HCT116 (cell line): ENCODE results near the gene SYCE3. TPM values are rescaled to one million over a fixed set of nuclear protein-coding genes. Genes with fewer than 3 reads are reported as not detected.

Experiments
- ATAC-seq: fragments of 200-7000 bp; cut with Tn5 transposase; 2 replicates; pipeline ENCODE4 v1.9.1; 2020; ENCODE audit warnings: mild to moderate bottlenecking, moderate library complexity
- BruUV-seq: library from RNA; stranded (reverse); fragments of 400-500 nt; replicated peaks from 2 replicates; lab custom pipeline; 2021; lab: Mats Ljungman, UMichigan
- CTCF ChIA-PET: fragments of 300-600 bp; sonication (Branson Sonifier 250); formaldehyde crosslinking; loops from one replicate; lab custom pipeline; 2021; ENCODE audit warnings: antibody characterized with exemption; lab: Charles Lee
- POLR2A ChIA-PET: fragments of 300-600, 350-600 bp; sonication (Branson Sonifier 250); formaldehyde crosslinking; loops from one replicate; lab custom pipeline; 2021; ENCODE audit warnings: antibody characterized with exemption; lab: Charles Lee
- RAD21 ChIA-PET, 2 experiments: fragments of 300-600 bp; sonication (Branson Sonifier 250); formaldehyde crosslinking; loops; one replicate each; lab custom pipeline; 2023; ENCODE audit warnings: low total read pairs in 2 of 2; ENCODE audit not compliant: uncharacterized antibody in 2 of 2, unreplicated experiment in 2 of 2, low non-redundant PET in 1 of 2; lab: Charles Lee
- DNase-seq: peaks from one replicate; pipeline ENCODE4 v3.0.0-alpha.2; 2010; ENCODE audit warnings: low read depth, low spot score
- H2AFZ ChIP-seq: fragments of 200-600 bp; shearing (Covaris generic), sonication (generic); 2 replicates; pipeline ENCODE4 v1.6.1; 2017; ENCODE audit warnings: low read depth, mixed run types, mixed read lengths, antibody characterized with exemption, low read length; ENCODE audit not compliant: poor library complexity, severe bottlenecking
- H3K27ac ChIP-seq: 2 replicates; pipeline ENCODE4 v1.5.1; 2012; ENCODE audit warnings: low read depth, low read length
- H3K27me3 ChIP-seq: fragments of 200-600 bp; sonication (generic); 2 replicates; pipeline ENCODE4 v1.6.1; 2016; ENCODE audit warnings: mixed run types, low read length, mixed read lengths; ENCODE audit not compliant: insufficient read depth
- H3K36me3 ChIP-seq, 2 experiments: fragments of 200-500 bp in 1 of 2; fragments of 200-600 bp in 1 of 2; sonication (Bioruptor generic) in 1 of 2; sonication (generic) in 1 of 2; 2 replicates each; pipeline versions ENCODE4 v1.5.1 to v1.6.1; 2014 to 2016; ENCODE audit warnings: low read length in 2 of 2, inconsistent platforms in 1 of 2, mixed read lengths in 1 of 2, mixed run types in 1 of 2; ENCODE audit not compliant: insufficient read depth in 2 of 2, control insufficient read depth in 1 of 2
- H3K4me1 ChIP-seq, 2 experiments: fragments of 200-600 bp in 1 of 2; sonication (generic) in 1 of 2; 2 replicates each; pipeline versions ENCODE4 v1.5.1 to v1.6.1; 2012 to 2017; ENCODE audit warnings: low read length in 2 of 2, inconsistent platforms in 1 of 2, mild to moderate bottlenecking in 1 of 2, mixed read lengths in 1 of 2, mixed run types in 1 of 2, moderate library complexity in 1 of 2; ENCODE audit not compliant: insufficient read depth in 2 of 2, control insufficient read depth in 1 of 2
- H3K4me2 ChIP-seq: fragments of 200-600 bp; sonication (generic); 2 replicates; pipeline ENCODE4 v1.6.1; 2017; ENCODE audit warnings: mixed run types, low read length, mixed read lengths
- H3K4me3 ChIP-seq, 2 experiments: fragments of 200-600 bp in 1 of 2; sonication (generic) in 1 of 2; replicated peaks in 1 of 2; 2 replicates each; pipeline ENCODE4 v1.5.1; 2011 to 2016; ENCODE audit warnings: low read length in 2 of 2, control low read depth in 1 of 2, low read depth in 1 of 2, mild to moderate bottlenecking in 1 of 2, mixed read lengths in 1 of 2, mixed run types in 1 of 2
- H3K79me2 ChIP-seq: fragments of 200-600 bp; sonication (generic); 2 replicates; pipeline ENCODE4 v1.6.1; 2017; ENCODE audit warnings: mild to moderate bottlenecking, mixed run types, low read length, moderate library complexity, mixed read lengths; ENCODE audit not compliant: insufficient read depth
- H3K9ac ChIP-seq: fragments of 200-600 bp; sonication (generic); 2 replicates; pipeline ENCODE4 v1.6.1; 2016; ENCODE audit warnings: low read length, mixed read lengths
- H3K9me2 ChIP-seq: fragments of 200-600 bp; sonication (generic), shearing (Covaris generic); 2 replicates; pipeline ENCODE4 v1.6.1; 2017; ENCODE audit warnings: mixed run types, mild to moderate bottlenecking, moderate library complexity; ENCODE audit not compliant: insufficient read depth
- H3K9me3 ChIP-seq, 2 experiments: fragments of 200-500 bp in 1 of 2; fragments of 200-600 bp in 1 of 2; sonication (Bioruptor generic) in 1 of 2; sonication (generic) in 1 of 2; 2 replicates each; pipeline ENCODE4 v1.6.1; 2014 to 2017; ENCODE audit warnings: low read length in 2 of 2, mixed read lengths in 2 of 2, inconsistent platforms in 1 of 2, low read depth in 1 of 2, mild to moderate bottlenecking in 1 of 2, mixed run types in 1 of 2, moderate library complexity in 1 of 2; ENCODE audit not compliant: control insufficient read depth in 1 of 2, insufficient read depth in 1 of 2
- H4K20me1 ChIP-seq: fragments of 200-600 bp; sonication (generic), shearing (Covaris generic); 2 replicates; pipeline ENCODE4 v1.6.1; 2017; ENCODE audit warnings: mixed run types, mild to moderate bottlenecking, moderate library complexity; ENCODE audit not compliant: insufficient read depth
- CBX3 ChIP-seq: IDR thresholded peaks from 2 replicates; pipeline ENCODE4 v1.6.1; 2012; ENCODE audit warnings: low read depth
- ELF1 ChIP-seq: IDR thresholded peaks from 2 replicates; pipeline ENCODE4 v1.6.1; 2012; ENCODE audit warnings: low read depth, borderline replicate concordance
- EZH2 ChIP-seq: fragments of 200-600 bp; sonication (generic); IDR thresholded peaks from 2 replicates; pipeline ENCODE4 v1.6.1; 2017; ENCODE audit warnings: antibody characterized with exemption, mixed run types
- EZH2phosphoT487 ChIP-seq: fragments of 200-600 bp; IDR thresholded peaks from 2 replicates; pipeline ENCODE4 v1.6.1; 2018; ENCODE audit warnings: antibody characterized with exemption, borderline replicate concordance
- FOSL1 ChIP-seq: IDR thresholded peaks from 2 replicates; pipeline ENCODE4 v1.6.1; 2012; ENCODE audit warnings: low read depth
- POLR2A ChIP-seq: IDR thresholded peaks from 2 replicates; pipeline ENCODE4 v1.7.0; 2011; ENCODE audit warnings: borderline replicate concordance; ENCODE audit not compliant: insufficient read depth, insufficient read length; ENCODE audit errors: extremely low read depth
- POLR2AphosphoS5 ChIP-seq: IDR thresholded peaks from 2 replicates; pipeline ENCODE4 v1.6.1; 2011; ENCODE audit warnings: mild to moderate bottlenecking, low read depth, low read length, moderate library complexity
- SIN3A ChIP-seq: IDR thresholded peaks from 2 replicates; pipeline ENCODE4 v1.6.1; 2012; ENCODE audit warnings: low read depth
- SP1 ChIP-seq: IDR thresholded peaks from 2 replicates; pipeline ENCODE4 v1.6.1; 2012; ENCODE audit warnings: low read depth
- TCF7L2 ChIP-seq: IDR thresholded peaks from 2 replicates; pipeline ENCODE4 v1.7.0; 2011; ENCODE audit warnings: borderline replicate concordance, inconsistent platforms; ENCODE audit not compliant: insufficient read depth, insufficient read length; ENCODE audit errors: extremely low read depth
- YY1 ChIP-seq: IDR thresholded peaks from 2 replicates; pipeline ENCODE4 v1.6.1; 2011; ENCODE audit warnings: low read length, low read depth, moderate library complexity, mild to moderate bottlenecking; ENCODE audit not compliant: insufficient replicate concordance; ENCODE audit errors: extremely low read depth
- ZBTB33 ChIP-seq: IDR thresholded peaks from 2 replicates; pipeline ENCODE4 v1.6.1; 2011; ENCODE audit warnings: mild to moderate bottlenecking, low read length, moderate library complexity; ENCODE audit not compliant: insufficient replicate concordance; ENCODE audit errors: extremely low read depth
- ZFX ChIP-seq: fragments of 450-650 bp; IDR thresholded peaks from 2 replicates; pipeline ENCODE4 v1.6.1; 2017
- intact Hi-C: fragments of 100-400 bp; cut with micrococcal nuclease; formaldehyde crosslinking; loops from 2 replicates; pipeline ENCODE4 v1.10.0; 2022
- total RNA-seq: library from RNA; stranded (reverse); gene quantifications from one replicate; pipeline ENCODE4 v1.2.1, GENCODE V29; 2021; ENCODE audit not compliant: unreplicated experiment
- TF ChIP-seq, protein P1 (sequence below), 3 experiments: fragments of 200-600 bp in 1 of 3; sonication (generic) in 1 of 3; IDR thresholded peaks in 2 of 3; conservative IDR thresholded peaks in 1 of 3; 2 replicates each; pipeline ENCODE4 v1.5.1; 2012 to 2017; ENCODE audit warnings: low read depth in 2 of 3, low read length in 2 of 3, antibody characterized with exemption in 1 of 3, borderline replicate concordance in 1 of 3, control low read depth in 1 of 3, mild to moderate bottlenecking in 1 of 3, mixed read lengths in 1 of 3, mixed run types in 1 of 3, moderate library complexity in 1 of 3; ENCODE audit not compliant: insufficient read depth in 1 of 3

The SYCE3 gene
- total RNA-seq, 1 experiment from 2014 or later: not detected

DNA sequence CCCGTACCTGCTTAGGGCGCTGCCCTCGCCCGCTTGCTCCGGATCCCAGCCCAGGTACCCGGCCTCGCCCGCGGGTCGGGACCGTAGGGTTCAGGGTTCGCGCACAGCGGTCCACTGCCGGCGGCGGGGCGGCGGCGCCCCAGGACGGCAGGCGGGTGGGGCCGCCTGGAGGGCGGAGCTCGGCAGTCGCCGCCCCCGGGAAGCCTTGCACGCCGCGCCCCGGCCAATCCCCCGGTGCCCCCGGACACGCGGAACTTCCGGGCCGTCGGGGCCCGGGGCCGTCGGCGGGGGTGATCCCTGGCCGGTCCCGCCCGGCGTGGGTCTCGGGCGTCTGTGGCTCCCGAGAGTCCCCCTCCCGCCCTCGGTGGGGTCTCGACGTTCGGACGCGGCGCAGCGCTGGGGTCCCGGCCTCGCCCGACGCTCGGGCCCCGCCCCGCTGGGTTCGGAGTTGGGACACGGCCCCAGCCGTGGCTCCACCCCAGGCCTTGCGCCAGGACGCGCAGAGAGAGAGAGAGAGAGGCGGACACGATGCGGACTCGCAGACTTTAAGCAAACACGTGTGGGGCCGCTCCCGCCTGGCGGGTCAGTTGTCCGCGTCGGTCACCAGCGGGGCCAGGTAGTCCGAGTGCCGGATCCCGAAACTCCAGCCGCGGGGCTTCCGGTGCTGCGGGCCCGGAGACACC, 32.7 kb downstream of the SYCE3 start, which contains the start of gene TYMP:
Gene TYMP (minus strand): TSS at position 116 of the 683 bp plus-strand sequence. CDS start 303 bp downstream, outside the sequence.
- peaks cover 11 to 71% of the 10 kb centered on the region in 2 experiments; a peak in 3 of 4 replicates for H3K4me1 ChIP-seq
- DNase-seq (peak; percentile 73), ATAC-seq (peak; percentile 47)
- H4K20me1 ChIP-seq: no peaks in the 10 kb centered on the region
- H3K36me3 ChIP-seq: no peaks in the 10 kb centered on the region
- ChIA-PET CTCF (no interaction called here), POLR2A (interaction anchor here (0.6 to 1.4 kb wide), 2 partner anchors 16 to 108 kb away, joined by 3 to 7 read pairs; partner anchors contain the start of gene KLHDC7B), RAD21 (no interaction called here)
- peak within 1 kb of the TSS; percentile 100 for H3K27ac ChIP-seq
- H3K79me2 ChIP-seq: peaks cover 7% of the 10 kb centered on the region; the same call in 1 of the 2 replicates
- H3K9me3 ChIP-seq: no peaks in the 10 kb centered on the region
- peak within 1 kb of the TSS; percentile 91 for H3K9ac ChIP-seq
- peak within 1 kb of the TSS; percentile 92 to 96 for H3K4me3 ChIP-seq
- H2AFZ ChIP-seq: no peak within 1 kb of the TSS
- peak; percentile 61; the same call in 1 of the 2 replicates for TF ChIP-seq ZFX
- TF ChIP-seq POLR2A: peak; percentile 31
- peak; percentile 20 for TF ChIP-seq TCF7L2
- no peak for TF ChIP-seq EZH2
- peak; percentile 46 for TF ChIP-seq POLR2AphosphoS5
- no peaks in the 10 kb centered on the region for H3K27me3 ChIP-seq
- no peaks in the 10 kb centered on the region for H3K9me2 ChIP-seq
- H3K4me2 ChIP-seq: peak within 1 kb of the TSS; percentile 93
- no TSS peak for BruUV-seq
- intact Hi-C loops: loop anchor here (5.0 kb wide), 1 partner anchor 92 kb away; no protein-coding TSS in a partner anchor

DNA sequence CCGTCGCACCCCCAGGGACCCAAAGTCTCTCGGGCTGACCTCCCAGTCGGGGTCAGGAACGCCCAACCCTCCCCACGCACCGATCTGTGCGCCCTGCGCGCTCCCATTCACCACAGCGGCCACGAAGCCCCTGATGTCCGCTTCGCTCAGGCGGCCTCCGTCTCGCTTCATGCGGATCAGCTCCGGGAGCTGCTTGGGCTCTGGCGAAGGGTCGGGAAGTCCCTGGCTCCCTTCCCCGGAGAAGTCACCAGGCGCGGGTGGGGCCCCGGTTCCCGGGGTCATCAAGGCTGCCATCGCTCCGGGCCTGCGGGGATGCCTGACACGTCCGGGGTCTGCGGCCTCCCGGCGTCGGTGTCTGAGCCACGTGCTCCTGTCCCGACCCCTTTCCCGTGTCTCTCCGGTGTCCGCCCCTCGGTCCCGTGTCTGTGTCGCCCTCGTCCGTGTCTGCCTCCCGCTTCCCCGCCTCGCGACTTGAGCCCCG, 33.3 kb downstream of the SYCE3 start:
- Histone ChIP-seq H4K20me1 (no peaks in the 10 kb centered on the region), H3K9ac (peak overlapping the region; percentile 91), H3K36me3 (no peaks in the 10 kb centered on the region), H3K4me1 (peaks cover 12 to 76% of the 10 kb centered on the region in 2 experiments; a peak in 3 of 4 replicates), H3K79me2 (peaks cover 13% of the 10 kb centered on the region), H2AFZ (no peak overlapping the region), H3K27ac (peak overlapping the region; percentile 100), H3K27me3 (no peaks in the 10 kb centered on the region), H3K9me2 (no peaks in the 10 kb centered on the region), H3K4me2 (peak overlapping the region; percentile 93), H3K9me3 (no peaks in the 10 kb centered on the region), H3K4me3 (peak overlapping the region; percentile 92 to 96)
- intact Hi-C loops: no loop called here
- POLR2A ChIA-PET: interaction anchor here (1.4 kb wide), 1 partner anchor 16 kb away, joined by 7 read pairs; the partner anchor contains the start of gene KLHDC7B
- TSS peak; percentile 55 for BruUV-seq
- RAD21 ChIA-PET: no interaction called here
- DNase-seq (no peak), ATAC-seq (no peak)
- CTCF ChIA-PET: no interaction called here
- TF ChIP-seq POLR2AphosphoS5 (no peak), YY1 (no peak), CBX3 (no peak), POLR2A (no peak), ELF1 (no peak), ZFX (no peak), SP1 (no peak), ZBTB33 (no peak), EZH2phosphoT487 (no peak), SIN3A (no peak), FOSL1 (no peak)
- TF ChIP-seq, protein P1, sequence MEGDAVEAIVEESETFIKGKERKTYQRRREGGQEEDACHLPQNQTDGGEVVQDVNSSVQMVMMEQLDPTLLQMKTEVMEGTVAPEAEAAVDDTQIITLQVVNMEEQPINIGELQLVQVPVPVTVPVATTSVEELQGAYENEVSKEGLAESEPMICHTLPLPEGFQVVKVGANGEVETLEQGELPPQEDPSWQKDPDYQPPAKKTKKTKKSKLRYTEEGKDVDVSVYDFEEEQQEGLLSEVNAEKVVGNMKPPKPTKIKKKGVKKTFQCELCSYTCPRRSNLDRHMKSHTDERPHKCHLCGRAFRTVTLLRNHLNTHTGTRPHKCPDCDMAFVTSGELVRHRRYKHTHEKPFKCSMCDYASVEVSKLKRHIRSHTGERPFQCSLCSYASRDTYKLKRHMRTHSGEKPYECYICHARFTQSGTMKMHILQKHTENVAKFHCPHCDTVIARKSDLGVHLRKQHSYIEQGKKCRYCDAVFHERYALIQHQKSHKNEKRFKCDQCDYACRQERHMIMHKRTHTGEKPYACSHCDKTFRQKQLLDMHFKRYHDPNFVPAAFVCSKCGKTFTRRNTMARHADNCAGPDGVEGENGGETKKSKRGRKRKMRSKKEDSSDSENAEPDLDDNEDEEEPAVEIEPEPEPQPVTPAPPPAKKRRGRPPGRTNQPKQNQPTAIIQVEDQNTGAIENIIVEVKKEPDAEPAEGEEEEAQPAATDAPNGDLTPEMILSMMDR (IDR thresholded peaks at IDR 0.05 in 2 of 3, conservative IDR thresholded peaks at IDR 0.05 in 1 of 3; ENCODE audit: borderline replicate concordance in 1 of 3, insufficient read depth in 1 of 3, low read depth in 2 of 3, low read length in 2 of 3): no peak
